Measurements from ENCODE around the gene PHLPP1.

Gene PHLPP1

GRCh38 chr18:62987859-62988258 is 272.5 kb downstream of the PHLPP1 start:
- no peak for TF ChIP-seq CTCF (IDR thresholded peaks at IDR 0.05; ENCODE audit: borderline replicate concordance, control extremely low read depth, extremely low read depth, insufficient read depth, missing control alignments)
- no peak for DNase-seq (ENCODE audit: low spot score)
- in situ Hi-C loops (cut with MboI; ENCODE audit: low sequenced_read_pairs, unreplicated experiment): loop anchor here (25.0 kb wide), 3 partner anchors 401 to 801 kb away; partner anchors contain the start of genes PIGN and RELCH

DNA sequence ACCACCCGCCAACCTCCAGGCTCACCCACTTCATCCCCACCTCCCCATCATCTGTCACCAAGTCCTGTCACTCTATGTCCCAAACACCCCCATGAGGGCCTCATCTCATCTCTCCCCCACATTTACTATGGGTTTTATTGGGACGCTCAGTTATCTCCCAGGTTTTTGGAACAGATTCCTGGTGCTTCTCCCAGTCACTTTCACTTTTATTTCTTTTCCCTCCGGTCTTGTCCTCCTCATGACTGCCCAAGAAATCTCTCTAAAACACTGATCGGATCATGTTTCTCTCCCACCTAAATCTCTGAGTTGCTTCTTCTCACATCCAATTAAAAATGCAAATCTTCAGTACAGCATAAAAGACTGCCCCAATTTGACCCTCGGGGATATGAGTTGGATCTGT is 273.1 kb downstream of the PHLPP1 start:
- in situ Hi-C loops (cut with MboI; ENCODE audit: low sequenced_read_pairs, unreplicated experiment): loop anchor here (25.0 kb wide), 3 partner anchors 401 to 801 kb away; partner anchors contain the start of genes PIGN and RELCH
- TF ChIP-seq CTCF (IDR thresholded peaks at IDR 0.05; ENCODE audit: borderline replicate concordance, control extremely low read depth, extremely low read depth, insufficient read depth, missing control alignments): no peak
- DNase-seq (ENCODE audit: low spot score): no peak

DNA sequence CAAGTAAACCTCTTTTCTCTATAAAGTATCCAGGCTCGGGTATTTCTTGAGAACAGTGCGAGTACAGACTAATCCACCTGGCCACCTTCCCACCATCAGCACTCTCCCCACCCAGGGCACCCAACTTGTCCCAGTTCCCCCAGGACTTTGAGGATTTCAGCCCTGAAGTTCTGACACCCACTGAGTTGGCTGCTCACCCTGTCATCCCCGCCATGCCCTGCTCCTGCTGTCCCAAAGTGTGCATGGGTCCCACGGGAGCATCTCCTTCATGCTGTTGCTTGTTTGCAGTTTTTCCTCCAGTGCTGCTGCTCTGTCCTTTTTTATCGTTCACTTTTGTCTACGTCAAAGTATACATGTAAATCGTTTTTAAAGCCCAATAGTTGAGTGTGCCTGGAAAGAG is 273.9 kb downstream of the PHLPP1 start:
- in situ Hi-C loops (cut with MboI; ENCODE audit: low sequenced_read_pairs, unreplicated experiment): loop anchor here (25.0 kb wide), 3 partner anchors 402 to 802 kb away; partner anchors contain the start of genes PIGN and RELCH
- no peak for TF ChIP-seq CTCF (IDR thresholded peaks at IDR 0.05; ENCODE audit: borderline replicate concordance, control extremely low read depth, extremely low read depth, insufficient read depth, missing control alignments)
- no peak for DNase-seq (ENCODE audit: low spot score)

DNA sequence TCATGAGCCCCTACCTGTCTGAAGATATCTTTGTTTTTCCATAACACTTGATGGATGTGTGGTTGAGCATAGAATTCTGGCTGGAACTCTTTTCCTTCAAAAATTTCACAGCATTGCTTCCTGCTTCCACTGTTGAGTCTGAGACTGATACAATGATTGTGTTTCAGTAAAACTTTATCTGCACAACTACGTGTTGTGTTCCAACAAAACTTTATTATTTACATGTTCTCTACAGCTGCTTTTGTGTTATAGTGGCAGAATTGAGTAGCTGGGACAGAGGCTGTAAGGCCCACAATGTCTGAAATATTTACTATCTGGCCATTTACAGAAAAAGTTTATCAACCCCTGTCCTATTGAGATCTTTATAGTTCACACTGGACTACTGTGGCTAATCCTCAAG is 275.3 kb downstream of the PHLPP1 start:
- TF ChIP-seq CTCF (IDR thresholded peaks at IDR 0.05; ENCODE audit: borderline replicate concordance, control extremely low read depth, extremely low read depth, insufficient read depth, missing control alignments): no peak
- no peak for DNase-seq (ENCODE audit: low spot score)
- in situ Hi-C loops (cut with MboI; ENCODE audit: low sequenced_read_pairs, unreplicated experiment): loop anchor here (25.0 kb wide), 3 partner anchors 403 to 803 kb away; partner anchors contain the start of genes PIGN and RELCH

- in situ Hi-C loops (cut with MboI; ENCODE audit: low sequenced_read_pairs, unreplicated experiment): loop anchor here (25.0 kb wide), 3 partner anchors 404 to 804 kb away; partner anchors contain the start of genes PIGN and RELCH
- no peak for TF ChIP-seq CTCF (IDR thresholded peaks at IDR 0.05; ENCODE audit: borderline replicate concordance, control extremely low read depth, extremely low read depth, insufficient read depth, missing control alignments)
- no peak for DNase-seq (ENCODE audit: low spot score)
Measured at GRCh38 chr18:62991389-62991788, 276.0 kb downstream of the PHLPP1 start.

DNA sequence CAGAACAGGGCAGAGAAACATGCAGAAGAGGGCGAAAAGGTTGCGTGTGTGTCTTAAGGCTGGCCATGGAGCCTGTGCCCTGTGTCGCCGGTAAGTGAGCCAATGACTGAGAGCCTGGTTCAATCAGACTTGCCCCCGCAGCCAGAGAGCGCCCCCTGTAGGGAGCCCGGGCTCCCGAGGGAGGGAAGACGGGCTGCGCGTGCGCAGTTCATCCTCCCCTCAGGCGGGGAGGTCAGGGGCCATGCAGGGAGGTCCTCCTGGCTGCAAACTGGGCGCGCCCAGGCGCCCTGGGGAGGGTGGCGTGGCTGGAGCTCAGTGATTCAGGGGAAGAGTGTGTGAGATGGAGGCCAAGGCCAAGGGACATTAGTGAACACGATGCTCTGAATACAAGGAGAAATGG is 276.6 kb downstream of the PHLPP1 start:
- in situ Hi-C loops (cut with MboI; ENCODE audit: low sequenced_read_pairs, unreplicated experiment): loop anchor here (25.0 kb wide), 3 partner anchors 405 to 805 kb away; partner anchors contain the start of genes PIGN and RELCH
- DNase-seq (ENCODE audit: low spot score): no peak
- no peak for TF ChIP-seq CTCF (IDR thresholded peaks at IDR 0.05; ENCODE audit: borderline replicate concordance, control extremely low read depth, extremely low read depth, insufficient read depth, missing control alignments)

All from GM13976 (cell line).